KOPT-K1 (cell line): Measurements from ENCODE around the gene ELAPOR2.
"Not testable (repeated sequence)": the region's sequence is repeated elsewhere in the genome, so short reads cannot be mapped to it uniquely, and the experiment has no call there.

Experiments
- H3K27ac ChIP-seq: fragments of 200-600 bp; sonication (generic); 2 replicates; pipeline ENCODE4 v1.5.1; 2016; ENCODE audit warnings: antibody characterized with exemption, mild to moderate bottlenecking, low read depth, low read length; ENCODE audit not compliant: poor library complexity, severe bottlenecking
- H3K36me3 ChIP-seq: fragments of 200-600 bp; sonication (generic); 2 replicates; pipeline ENCODE4 v1.5.1; 2017; ENCODE audit warnings: antibody characterized with exemption, mild to moderate bottlenecking, low read length, moderate library complexity; ENCODE audit not compliant: insufficient read depth
- H3K9me3 ChIP-seq: fragments of 200-600 bp; sonication (generic); 2 replicates; pipeline ENCODE4 v1.5.1; 2017; ENCODE audit warnings: antibody characterized with exemption, low read length, mild to moderate bottlenecking; ENCODE audit not compliant: insufficient read depth, poor library complexity, severe bottlenecking

ELAPOR2 gene

GRCh38 chr7:87067788-87068187, 8.3 kb upstream of the ELAPOR2 start:
- H3K27ac ChIP-seq: no peak overlapping the region
- H3K36me3 ChIP-seq: no peaks in the 10 kb centered on the region
- no peaks in the 10 kb centered on the region for H3K9me3 ChIP-seq

GRCh38 chr7:87060288-87060537, 759 bp upstream of the ELAPOR2 start:
- Histone ChIP-seq H3K9me3 (no peaks in the 10 kb centered on the region), H3K27ac (no peak overlapping the region), H3K36me3 (no peaks in the 10 kb centered on the region)

- Histone ChIP-seq H3K9me3 (no peaks in the 10 kb centered on the region), H3K27ac (no peak overlapping the region), H3K36me3 (no peaks in the 10 kb centered on the region)
Observed at GRCh38 chr7:87058744-87059524, 520 bp downstream of the ELAPOR2 start.

GRCh38 chr7:87057210-87057609, 2.2 kb downstream of the ELAPOR2 start:
- Histone ChIP-seq H3K9me3 (no peaks in the 10 kb centered on the region), H3K27ac (no peak overlapping the region), H3K36me3 (no peaks in the 10 kb centered on the region)

GRCh38 chr7:87056346-87056745, 3.1 kb downstream of the ELAPOR2 start:
- Histone ChIP-seq H3K27ac (no peak overlapping the region), H3K36me3 (no peaks in the 10 kb centered on the region), H3K9me3 (no peaks in the 10 kb centered on the region)

- Histone ChIP-seq H3K9me3 (no peaks in the 10 kb centered on the region), H3K27ac (no peak overlapping the region), H3K36me3 (no peaks in the 10 kb centered on the region)
Observed at GRCh38 chr7:87048839-87049238, 10.6 kb downstream of the ELAPOR2 start.

- no peaks in the 10 kb centered on the region for H3K9me3 ChIP-seq
- no peak overlapping the region for H3K27ac ChIP-seq
- H3K36me3 ChIP-seq: no peaks in the 10 kb centered on the region
Observed at GRCh38 chr7:87046456-87046855, 13.0 kb downstream of the ELAPOR2 start.

- H3K27ac ChIP-seq, H3K36me3 ChIP-seq, H3K9me3 ChIP-seq: not testable (repeated sequence)
Observed at GRCh38 chr7:87044713-87045112, 14.7 kb downstream of the ELAPOR2 start.

GRCh38 chr7:87041586-87041985, 17.9 kb downstream of the ELAPOR2 start:
- H3K27ac ChIP-seq, H3K9me3 ChIP-seq, H3K36me3 ChIP-seq: not testable (repeated sequence)

GRCh38 chr7:87039691-87040299, 19.7 kb downstream of the ELAPOR2 start:
- H3K9me3 ChIP-seq, H3K36me3 ChIP-seq, H3K27ac ChIP-seq: not testable (repeated sequence)

- Histone ChIP-seq H3K27ac (no peak overlapping the region), H3K9me3 (no peaks in the 10 kb centered on the region), H3K36me3 (no peaks in the 10 kb centered on the region)
Observed at GRCh38 chr7:87038993-87039690, 20.3 kb downstream of the ELAPOR2 start.

- no peaks in the 10 kb centered on the region for H3K9me3 ChIP-seq
- no peaks in the 10 kb centered on the region for H3K36me3 ChIP-seq
- H3K27ac ChIP-seq: no peak overlapping the region
Observed at GRCh38 chr7:87036985-87037384, 22.5 kb downstream of the ELAPOR2 start.

- Histone ChIP-seq H3K9me3 (no peaks in the 10 kb centered on the region), H3K27ac (no peak overlapping the region), H3K36me3 (no peaks in the 10 kb centered on the region)
Observed at GRCh38 chr7:87032604-87033339, 26.7 kb downstream of the ELAPOR2 start.

- Histone ChIP-seq H3K36me3 (no peaks in the 10 kb centered on the region), H3K27ac (no peak overlapping the region), H3K9me3 (peaks cover 4% of the 10 kb centered on the region)
Observed at GRCh38 chr7:87029078-87029477, 30.4 kb downstream of the ELAPOR2 start.

- H3K9me3 ChIP-seq: peaks cover 4% of the 10 kb centered on the region
- no peak overlapping the region for H3K27ac ChIP-seq
- H3K36me3 ChIP-seq: no peaks in the 10 kb centered on the region
Observed at GRCh38 chr7:87028636-87029035, 30.8 kb downstream of the ELAPOR2 start.
